Ascending aorta (tissue), 2 donors: ENCODE measurements around the gene TTC39A. TPM values are rescaled to one million over a fixed set of nuclear protein-coding genes. Genes with fewer than 3 reads are reported as not detected.

Experiments
- DNase-seq, 2 donors: peaks; one replicate each; pipeline ENCODE4 v3.0.0-alpha.2; 2019; ENCODE audit warnings: low spot score in 2 of 2
- H3K27ac ChIP-seq, 2 donors: fragments of 200-600 bp; sonication (generic); one replicate each; pipeline ENCODE4 v1.5.1; 2016 to 2017; ENCODE audit warnings: mild to moderate bottlenecking in 1 of 2
- H3K27me3 ChIP-seq: fragments of 200-600 bp; sonication (generic); one replicate; pipeline ENCODE4 v1.5.1; 2017
- H3K36me3 ChIP-seq, 2 donors: fragments of 200-600 bp; sonication (generic); one replicate each; pipeline ENCODE4 v1.5.1; 2016
- H3K4me1 ChIP-seq, 2 donors: fragments of 200-600 bp; sonication (generic); one replicate each; pipeline ENCODE4 v1.5.1; 2016 to 2017; ENCODE audit warnings: mild to moderate bottlenecking in 1 of 2
- H3K4me3 ChIP-seq, 2 donors: fragments of 200-600 bp; sonication (generic); one replicate each; pipeline ENCODE4 v1.5.1; 2016 to 2017; ENCODE audit warnings: mild to moderate bottlenecking in 1 of 2
- H3K9me3 ChIP-seq, 2 donors: fragments of 200-600 bp; sonication (generic); one replicate each; pipeline ENCODE4 v1.5.1; 2016
- CTCF ChIP-seq, 3 experiments: fragments of 200-600 bp in 2 of 3; fragments of 450-650 bp in 1 of 3; sonication (generic) in 2 of 3; IDR thresholded peaks; one replicate each; pipeline ENCODE4 v1.5.1; 2016 to 2019; ENCODE audit warnings: antibody characterized with exemption in 3 of 3, mild to moderate bottlenecking in 1 of 3, moderate library complexity in 1 of 3
- intact Hi-C: fragments of 100-400 bp; cut with DNase I; formaldehyde crosslinking; loops from one replicate; pipeline ENCODE4 v1.15.1; 2023
- total RNA-seq: library from RNA; depleted of rRNA; stranded (reverse); fragments of >200 nt; gene quantifications from one replicate; pipeline ENCODE4 v1.1.0, GENCODE V29; 2016

Gene TTC39A
- total RNA-seq, 1 donor from 2014 or later = not detected

GRCh38 chr1:51238034-51238403, 92.3 kb downstream of the TTC39A start:
- peak overlapping the region; percentile 86 to 93 for H3K4me3 ChIP-seq
- H3K9me3 ChIP-seq = no peaks in the 10 kb centered on the region
- no peak for DNase-seq
- H3K4me1 ChIP-seq = peaks cover 0 to 29% of the 10 kb centered on the region in 2 donors
- peak overlapping the region; percentile 96 to 97 for H3K27ac ChIP-seq
- no peaks in the 10 kb centered on the region for H3K36me3 ChIP-seq
- intact Hi-C loops = loop anchor here (5.0 to 10.0 kb wide), 4 partner anchors 44 to 639 kb away; partner anchors contain the start of genes NRDC and OSBPL9
- H3K27me3 ChIP-seq = no peaks in the 10 kb centered on the region
- no peak for TF ChIP-seq CTCF (IDR thresholded peaks at IDR 0.05)

- Histone ChIP-seq H3K27ac (peak overlapping the region; percentile 96 to 97), H3K9me3 (no peaks in the 10 kb centered on the region), H3K36me3 (no peaks in the 10 kb centered on the region), H3K27me3 (no peaks in the 10 kb centered on the region), H3K4me3 (peak overlapping the region; percentile 86 to 93), H3K4me1 (peaks cover 0 to 28% of the 10 kb centered on the region in 2 donors)
- TF ChIP-seq CTCF (IDR thresholded peaks at IDR 0.05) = no peak
- no peak for DNase-seq
- intact Hi-C loops = loop anchor here (2.0 to 10.0 kb wide), 5 partner anchors 45 to 640 kb away; partner anchors contain the start of genes NRDC and OSBPL9
Observed at GRCh38 chr1:51237351-51238033, 92.9 kb downstream of the TTC39A start.

Other genes with a start within 250 kb of the TTC39A start
- not detected for gene C1orf185, start 228.3 kb downstream of the TTC39A start, total RNA-seq
- 56.9 TPM for gene RNF11, start 94.3 kb downstream of the TTC39A start, total RNA-seq
- 44.6 TPM for gene EPS15, start 188.7 kb upstream of the TTC39A start, total RNA-seq